Caco-2 (cell line): ENCODE measurements around the gene RAB43. TPM values are rescaled to one million over a fixed set of nuclear protein-coding genes. Genes with fewer than 3 reads are reported as not detected.

Source experiments
- BruUV-seq: library from RNA; stranded (reverse); fragments of 400-500 nt; replicated peaks from 2 replicates; lab custom pipeline; 2021; lab: Mats Ljungman, UMichigan
- CTCF ChIA-PET: fragments of 300-600 bp; sonication (Branson Sonifier 250); formaldehyde crosslinking; loops from one replicate; lab custom pipeline; 2022; ENCODE audit warnings: antibody characterized with exemption; lab: Charles Lee
- POLR2A ChIA-PET: fragments of 300-600 bp; sonication (Branson Sonifier 250); formaldehyde crosslinking; loops from one replicate; lab custom pipeline; 2022; ENCODE audit warnings: antibody characterized with exemption; lab: Charles Lee
- DNase-seq, 2 experiments: peaks; one replicate each; pipeline versions ENCODE4 v3.0.0 to v3.0.0-alpha.2; 2020 to 2022
- H3K27me3 ChIP-seq: replicated peaks from 2 replicates; pipeline ENCODE4 v1.6.0; 2011; ENCODE audit warnings: low read length; ENCODE audit not compliant: control insufficient read depth, insufficient read depth
- H3K36me3 ChIP-seq: 2 replicates; pipeline ENCODE4 v1.5.1; 2011; ENCODE audit warnings: low read length; ENCODE audit not compliant: control insufficient read depth, insufficient read depth
- H3K4me1 ChIP-seq: fragments of 250-450 bp; sonication (Bioruptor Pico); 2 replicates; pipeline ENCODE4 v1.5.1; 2020; ENCODE audit warnings: mild to moderate bottlenecking
- H3K4me3 ChIP-seq: 2 replicates; pipeline ENCODE4 v1.5.1; 2011; ENCODE audit warnings: low read depth, mild to moderate bottlenecking, control low read depth, low read length
- H3K9me3 ChIP-seq: fragments of 250-450 bp; sonication (Bioruptor Pico); 2 replicates; pipeline ENCODE4 v1.5.1; 2020; ENCODE audit warnings: mild to moderate bottlenecking, moderate library complexity
- H3K27ac Mint-ChIP-seq: one replicate; pipeline ENCODE4 v1.8.0; 2022; ENCODE audit warnings: mixed read lengths; ENCODE audit not compliant: unreplicated experiment
- H3K27me3 Mint-ChIP-seq: one replicate; pipeline ENCODE4 v1.8.0; 2022; ENCODE audit warnings: mixed read lengths; ENCODE audit not compliant: insufficient read depth, unreplicated experiment
- H3K36me3 Mint-ChIP-seq: one replicate; pipeline ENCODE4 v1.8.0; 2022; ENCODE audit warnings: mild to moderate bottlenecking, mixed read lengths; ENCODE audit not compliant: insufficient read depth, unreplicated experiment
- H3K4me1 Mint-ChIP-seq: one replicate; pipeline ENCODE4 v1.8.0; 2022; ENCODE audit warnings: low read depth, mixed read lengths; ENCODE audit not compliant: unreplicated experiment
- H3K4me3 Mint-ChIP-seq: one replicate; pipeline ENCODE4 v1.8.0; 2022; ENCODE audit warnings: mild to moderate bottlenecking, moderate library complexity, mixed read lengths; ENCODE audit not compliant: unreplicated experiment
- H3K9me3 Mint-ChIP-seq: one replicate; pipeline ENCODE4 v1.8.0; 2022; ENCODE audit warnings: mixed read lengths; ENCODE audit not compliant: unreplicated experiment
- intact Hi-C: fragments of 100-400 bp; cut with micrococcal nuclease; formaldehyde crosslinking; loops from one replicate; pipeline ENCODE4 v1.10.0; 2022; ENCODE audit not compliant: unreplicated experiment
- total RNA-seq: library from RNA; stranded (reverse); gene quantifications from 2 replicates; pipeline ENCODE4 v1.2.3, GENCODE V29; 2022
- TF ChIP-seq, protein P1 (sequence below), 2 experiments: fragments of 200-600 bp in 1 of 2; IDR thresholded peaks; 1 replicate in 1 of 2; 2 replicates in 1 of 2; pipeline versions ENCODE4 v1.5.1 to v1.8.0; 2011 to 2022; ENCODE audit warnings: antibody characterized with exemption in 1 of 2, control low read depth in 1 of 2, inconsistent platforms in 1 of 2, low read depth in 1 of 2, low read length in 1 of 2, mild to moderate bottlenecking in 1 of 2, moderate library complexity in 1 of 2; ENCODE audit not compliant: insufficient read depth in 1 of 2, severe bottlenecking in 1 of 2, unreplicated experiment in 1 of 2

The RAB43 gene
- total RNA-seq, 1 experiment from 2014 or later: 12.3 TPM

DNA sequence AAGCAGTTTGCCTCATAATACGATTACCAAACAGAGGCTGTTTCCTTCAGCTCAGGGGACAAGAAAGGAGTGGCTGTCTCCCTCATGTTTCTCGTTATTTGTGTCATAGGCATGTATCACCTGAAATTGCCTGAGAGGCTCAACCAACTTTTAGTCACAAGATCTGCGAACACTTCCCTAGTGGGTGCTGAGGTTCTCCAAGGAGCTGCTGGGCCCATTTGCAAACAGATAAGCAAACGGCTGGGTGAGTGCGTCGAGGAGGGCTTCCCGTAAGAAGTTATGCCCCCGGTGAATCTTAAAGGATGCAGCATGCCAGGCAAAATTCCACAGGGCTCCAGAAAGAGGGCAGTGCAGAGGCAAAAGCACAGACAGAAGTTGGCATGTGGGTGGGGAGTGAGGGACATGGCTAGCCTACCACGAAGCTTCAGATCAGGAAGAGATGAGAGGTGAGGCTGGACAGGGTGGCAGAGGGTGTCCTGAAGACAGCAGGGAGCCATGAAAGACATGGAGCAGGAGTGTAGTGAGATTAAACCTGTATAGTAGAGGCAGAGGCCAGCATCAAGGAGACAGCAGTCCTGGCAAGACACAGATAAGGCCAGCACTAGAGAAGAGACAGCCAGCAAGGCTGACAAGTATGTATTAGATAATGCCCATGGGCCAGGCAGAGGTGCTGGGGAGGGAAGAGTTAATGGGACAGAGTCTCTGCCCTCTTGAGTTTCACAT is 65.0 kb downstream of the RAB43 start:
- Mint-ChIP-seq H3K4me3 (no peak overlapping the region), H3K9me3 (no peaks in the 10 kb centered on the region), H3K4me1 (peaks cover 16% of the 10 kb centered on the region), H3K36me3 (no peaks in the 10 kb centered on the region), H3K27me3 (no peaks in the 10 kb centered on the region), H3K27ac (peak overlapping the region; percentile 29)
- ChIA-PET CTCF (no interaction called here), POLR2A (no interaction called here)
- no TSS peak for BruUV-seq
- H3K27me3 ChIP-seq: no peaks in the 10 kb centered on the region
- intact Hi-C loops: no loop called here
- no peak overlapping the region for H3K4me3 ChIP-seq
- no peaks in the 10 kb centered on the region for H3K9me3 ChIP-seq
- peaks cover 35% of the 10 kb centered on the region for H3K4me1 ChIP-seq
- no peak for DNase-seq
- no peaks in the 10 kb centered on the region for H3K36me3 ChIP-seq
- TF ChIP-seq, protein P1, sequence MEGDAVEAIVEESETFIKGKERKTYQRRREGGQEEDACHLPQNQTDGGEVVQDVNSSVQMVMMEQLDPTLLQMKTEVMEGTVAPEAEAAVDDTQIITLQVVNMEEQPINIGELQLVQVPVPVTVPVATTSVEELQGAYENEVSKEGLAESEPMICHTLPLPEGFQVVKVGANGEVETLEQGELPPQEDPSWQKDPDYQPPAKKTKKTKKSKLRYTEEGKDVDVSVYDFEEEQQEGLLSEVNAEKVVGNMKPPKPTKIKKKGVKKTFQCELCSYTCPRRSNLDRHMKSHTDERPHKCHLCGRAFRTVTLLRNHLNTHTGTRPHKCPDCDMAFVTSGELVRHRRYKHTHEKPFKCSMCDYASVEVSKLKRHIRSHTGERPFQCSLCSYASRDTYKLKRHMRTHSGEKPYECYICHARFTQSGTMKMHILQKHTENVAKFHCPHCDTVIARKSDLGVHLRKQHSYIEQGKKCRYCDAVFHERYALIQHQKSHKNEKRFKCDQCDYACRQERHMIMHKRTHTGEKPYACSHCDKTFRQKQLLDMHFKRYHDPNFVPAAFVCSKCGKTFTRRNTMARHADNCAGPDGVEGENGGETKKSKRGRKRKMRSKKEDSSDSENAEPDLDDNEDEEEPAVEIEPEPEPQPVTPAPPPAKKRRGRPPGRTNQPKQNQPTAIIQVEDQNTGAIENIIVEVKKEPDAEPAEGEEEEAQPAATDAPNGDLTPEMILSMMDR (IDR thresholded peaks at IDR 0.05; ENCODE audit: insufficient read depth in 1 of 2, low read depth in 1 of 2, low read length in 1 of 2, severe bottlenecking in 1 of 2, unreplicated experiment in 1 of 2): no peak

DNA sequence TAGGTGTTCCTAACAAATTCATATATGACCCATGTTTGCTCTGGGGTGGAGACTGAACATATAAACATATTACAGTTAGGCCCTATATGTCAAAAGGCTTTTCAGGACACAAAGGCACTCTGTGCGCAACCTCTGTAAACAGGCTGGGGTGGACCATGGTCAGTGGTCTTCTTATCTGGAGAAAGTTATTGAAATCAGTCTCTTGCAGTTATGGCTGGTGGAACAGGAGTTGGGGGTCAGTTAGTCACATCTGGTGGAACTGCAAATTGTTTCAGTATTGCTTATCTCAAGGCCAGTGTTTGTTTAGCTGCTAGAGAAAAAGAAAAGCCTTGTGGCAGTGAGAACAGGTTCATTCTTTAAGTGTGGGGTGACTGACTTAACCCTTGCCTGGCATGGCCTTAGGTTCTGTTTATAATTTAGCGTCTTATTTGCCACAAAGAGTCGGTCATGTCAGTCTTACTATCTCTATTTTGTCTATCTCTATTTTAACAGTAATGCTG is 66.9 kb downstream of the RAB43 start:
- no peaks in the 10 kb centered on the region for H3K36me3 Mint-ChIP-seq
- Histone ChIP-seq H3K27me3 (no peaks in the 10 kb centered on the region), H3K9me3 (no peaks in the 10 kb centered on the region), H3K36me3 (no peaks in the 10 kb centered on the region), H3K4me3 (no peak overlapping the region), H3K4me1 (peaks cover 35% of the 10 kb centered on the region)
- H3K27ac Mint-ChIP-seq: peak overlapping the region; percentile 35
- TF ChIP-seq, protein P1 (IDR thresholded peaks at IDR 0.05; ENCODE audit: insufficient read depth in 1 of 2, low read depth in 1 of 2, low read length in 1 of 2, severe bottlenecking in 1 of 2, unreplicated experiment in 1 of 2): no peak
- H3K4me3 Mint-ChIP-seq: peak overlapping the region; percentile 27
- H3K4me1 Mint-ChIP-seq: peaks cover 16% of the 10 kb centered on the region
- ChIA-PET CTCF (interaction anchor here (0.9 to 2.8 kb wide), 5 partner anchors 39 to 191 kb away, joined by 3 to 31 read pairs (median 21); partner anchors contain the start of gene RAB43), POLR2A (no interaction called here)
- no peaks in the 10 kb centered on the region for H3K27me3 Mint-ChIP-seq
- no TSS peak for BruUV-seq
- H3K9me3 Mint-ChIP-seq: no peaks in the 10 kb centered on the region
- intact Hi-C loops: loop anchor here (2.0 kb wide), 1 partner anchor 190 kb away; no protein-coding TSS in a partner anchor
- peak; percentile 60 to 63 for DNase-seq

DNA sequence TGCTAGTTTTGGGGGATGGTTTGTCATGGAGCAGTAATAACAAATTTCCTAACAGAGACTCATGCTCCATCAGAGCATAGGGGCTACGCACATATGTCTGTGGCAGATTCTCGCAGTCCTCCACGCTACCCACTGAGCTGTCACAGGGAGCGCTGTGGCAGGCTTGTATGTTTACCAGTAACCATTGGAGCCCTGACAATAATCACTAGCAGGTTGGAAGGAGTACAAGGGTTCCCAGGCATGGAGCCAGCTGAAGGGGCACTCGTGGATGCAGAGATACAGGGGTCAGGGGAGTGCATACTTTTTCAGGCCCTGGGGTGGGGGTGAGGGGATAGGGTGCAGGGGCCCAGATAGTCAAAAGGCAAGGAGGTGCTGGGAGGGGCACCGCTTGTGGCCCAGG is 68.9 kb downstream of the RAB43 start:
- CTCF ChIA-PET: interaction anchor here (1.4 kb wide), 1 partner anchor 82 kb away, joined by 7 read pairs; no protein-coding TSS in a partner anchor
- intact Hi-C loops: loop anchor here (1.0 to 2.0 kb wide), 3 partner anchors 25 to 109 kb away; partner anchors contain the start of genes ISY1 and RAB43
- Mint-ChIP-seq H3K4me3 (peak overlapping the region; percentile 40), H3K9me3 (no peaks in the 10 kb centered on the region), H3K27me3 (no peaks in the 10 kb centered on the region), H3K27ac (peak overlapping the region; percentile 16), H3K36me3 (no peaks in the 10 kb centered on the region), H3K4me1 (peaks cover 16% of the 10 kb centered on the region)
- Histone ChIP-seq H3K4me3 (no peak overlapping the region), H3K27me3 (no peaks in the 10 kb centered on the region), H3K4me1 (peaks cover 35% of the 10 kb centered on the region), H3K9me3 (no peaks in the 10 kb centered on the region), H3K36me3 (no peaks in the 10 kb centered on the region)
- TF ChIP-seq, protein P1 (IDR thresholded peaks at IDR 0.05; ENCODE audit: insufficient read depth in 1 of 2, low read depth in 1 of 2, low read length in 1 of 2, severe bottlenecking in 1 of 2, unreplicated experiment in 1 of 2): no peak
- BruUV-seq: no TSS peak
- DNase-seq: no peak
- POLR2A ChIA-PET: no interaction called here
